GM21423 (cell line): ENCODE results near the gene NFYC.

Experiments used
- ATAC-seq: cut with Tn5 transposase; IDR thresholded peaks from one replicate; pipeline ENCODE4 v1.9.1; 2021; ENCODE audit warnings: mild to moderate bottlenecking, moderate library complexity; ENCODE audit not compliant: unreplicated experiment

Gene NFYC

DNA sequence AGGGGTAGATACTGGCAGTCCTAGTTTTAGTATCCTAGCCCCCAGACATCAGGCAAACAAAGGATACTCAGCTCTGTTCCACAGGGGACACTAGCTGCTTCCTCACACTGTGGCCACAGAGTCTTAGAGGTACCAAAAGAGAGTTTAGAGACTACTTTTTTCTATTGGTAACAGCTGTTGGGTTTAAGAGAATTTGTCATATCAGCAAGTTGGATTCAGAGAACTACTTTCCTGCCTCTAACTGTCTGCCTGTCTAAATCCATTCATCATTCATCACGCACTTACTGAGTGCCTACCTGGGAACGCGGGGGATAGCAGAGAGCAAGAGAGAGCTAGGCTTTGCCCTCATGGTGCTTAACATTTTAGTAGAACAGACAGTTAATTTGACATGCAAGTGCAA is 65.0 kb downstream of the NFYC start:
- ATAC-seq, result no peak

DNA sequence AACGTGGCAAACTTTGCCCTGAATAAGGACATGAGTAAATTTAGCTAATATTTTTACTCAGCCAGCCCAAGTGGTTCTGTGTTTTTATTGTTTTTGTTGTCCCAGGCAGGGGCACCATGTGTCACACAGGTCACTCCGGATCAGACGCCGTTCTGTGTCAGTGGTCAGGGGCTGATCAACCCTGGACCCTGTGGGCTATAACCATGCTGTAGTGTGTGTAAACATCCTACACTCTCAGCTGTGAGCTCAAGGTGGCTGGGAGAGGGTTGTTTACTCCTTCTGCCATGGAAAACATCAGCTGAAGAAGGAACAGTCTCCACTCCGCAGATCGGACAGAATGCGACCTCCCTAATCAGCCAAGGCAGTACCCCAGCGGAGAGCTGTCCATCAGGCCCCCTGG is 65.6 kb downstream of the NFYC start:
- no peak for ATAC-seq

DNA sequence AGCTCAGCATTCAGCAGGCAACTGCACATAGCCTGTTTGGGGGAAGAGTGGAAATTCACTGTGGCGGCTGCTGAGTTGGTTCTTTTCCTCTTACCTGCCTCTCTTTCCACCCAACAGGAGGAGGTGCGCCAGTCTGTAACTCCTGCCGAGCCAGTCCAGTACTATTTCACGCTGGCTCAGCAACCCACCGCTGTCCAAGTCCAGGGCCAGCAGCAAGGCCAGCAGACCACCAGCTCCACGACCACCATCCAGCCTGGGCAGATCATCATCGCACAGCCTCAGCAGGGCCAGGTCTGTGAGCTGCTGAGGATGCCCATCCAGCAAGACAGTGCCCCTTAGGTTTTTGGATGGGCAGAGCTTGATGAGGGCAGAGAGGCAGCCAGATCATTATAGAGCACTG is 66.5 kb downstream of the NFYC start:
- ATAC-seq, result no peak

DNA sequence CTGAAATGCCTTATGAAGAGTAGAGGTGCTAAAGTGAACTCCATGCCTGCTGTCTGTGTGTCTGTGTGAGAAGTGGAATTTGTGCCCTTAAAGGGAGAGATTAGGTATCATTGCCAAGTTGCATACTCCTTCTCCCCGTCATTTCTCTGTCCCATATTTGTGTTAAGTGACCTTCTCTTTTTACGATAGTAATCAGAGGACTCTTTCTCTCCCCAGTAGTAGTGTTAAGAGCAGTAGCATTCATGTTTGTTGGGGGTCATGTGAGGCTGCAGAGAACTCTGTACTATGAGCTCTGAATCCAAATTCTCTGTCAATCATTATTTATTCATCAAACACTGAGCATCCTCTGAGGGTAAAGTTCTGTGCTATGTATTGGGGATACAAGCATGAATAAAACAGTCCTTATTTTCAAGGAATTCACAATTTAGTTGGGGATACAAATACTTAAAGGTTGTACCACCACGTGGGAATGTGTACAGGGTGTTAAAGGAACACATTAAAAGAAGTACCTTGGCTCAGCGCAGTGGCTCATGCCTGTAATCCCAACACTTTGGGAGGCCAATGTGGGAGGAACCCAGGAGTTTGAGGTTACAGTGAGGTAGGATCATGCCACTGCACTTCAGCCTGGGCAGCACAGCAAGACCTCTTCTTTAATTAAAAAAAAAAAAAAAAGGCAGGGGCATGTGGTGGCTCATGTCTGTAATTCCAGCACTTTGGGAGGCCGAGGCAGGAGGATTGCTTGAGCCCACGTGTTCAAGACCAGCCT is 67.3 kb downstream of the NFYC start:
- ATAC-seq, result no peak

DNA sequence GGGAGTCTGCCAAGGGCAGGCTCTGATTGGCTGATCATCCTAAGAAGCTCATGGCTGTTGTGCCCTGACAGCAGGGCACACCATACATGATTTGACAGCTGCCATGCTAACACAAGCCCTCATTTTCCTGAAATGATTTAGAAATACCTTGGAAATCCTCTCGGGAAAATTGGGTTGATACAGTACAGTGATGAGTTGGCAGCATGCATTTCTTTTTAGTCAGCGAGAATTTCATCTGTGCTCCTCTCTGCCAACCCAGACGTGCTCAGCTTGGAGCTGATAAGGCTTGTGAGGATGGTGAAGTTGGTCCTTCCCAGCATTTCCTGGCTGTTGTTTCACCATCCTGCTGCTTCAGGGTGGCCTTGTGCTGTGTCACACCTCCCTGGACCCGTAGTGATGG is 69.5 kb downstream of the NFYC start:
- no peak for ATAC-seq

DNA sequence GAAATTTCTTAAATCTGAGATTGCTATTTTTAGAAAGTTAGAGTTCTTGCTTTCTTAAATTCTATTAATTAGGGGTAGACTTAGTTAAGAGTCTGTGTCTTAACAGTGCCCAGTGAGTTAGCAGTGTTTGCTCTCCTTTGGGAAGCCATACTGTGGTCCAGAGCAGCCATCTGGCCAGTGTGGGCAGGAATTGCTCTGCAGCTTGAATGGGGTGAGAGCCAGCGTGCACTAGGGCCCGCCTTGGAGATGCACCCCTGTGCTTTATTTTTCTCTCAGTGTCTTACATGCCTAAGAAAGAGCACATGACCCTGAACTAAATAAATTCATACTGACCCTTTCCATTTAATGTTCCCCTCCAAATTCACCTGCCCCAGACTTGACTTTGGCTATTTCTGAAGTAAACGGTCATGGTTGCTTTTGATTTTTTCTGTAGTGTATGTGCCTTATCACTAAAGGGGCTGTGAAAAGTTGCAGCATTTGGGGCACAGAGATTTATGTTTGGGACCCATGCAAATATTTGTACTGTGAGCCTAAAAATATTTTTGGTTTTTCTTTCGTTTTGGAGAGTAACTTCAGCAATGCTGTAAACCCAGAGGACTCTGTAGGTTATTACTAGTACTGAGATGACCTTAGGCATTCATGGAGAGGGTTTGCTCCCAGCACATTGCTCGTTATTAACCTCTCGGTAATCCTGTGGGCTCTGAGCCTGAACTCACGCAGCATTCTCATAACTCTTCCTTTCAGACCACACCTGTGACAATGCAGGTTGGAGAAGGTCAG is 70.8 kb downstream of the NFYC start:
- ATAC-seq, result no peak

DNA sequence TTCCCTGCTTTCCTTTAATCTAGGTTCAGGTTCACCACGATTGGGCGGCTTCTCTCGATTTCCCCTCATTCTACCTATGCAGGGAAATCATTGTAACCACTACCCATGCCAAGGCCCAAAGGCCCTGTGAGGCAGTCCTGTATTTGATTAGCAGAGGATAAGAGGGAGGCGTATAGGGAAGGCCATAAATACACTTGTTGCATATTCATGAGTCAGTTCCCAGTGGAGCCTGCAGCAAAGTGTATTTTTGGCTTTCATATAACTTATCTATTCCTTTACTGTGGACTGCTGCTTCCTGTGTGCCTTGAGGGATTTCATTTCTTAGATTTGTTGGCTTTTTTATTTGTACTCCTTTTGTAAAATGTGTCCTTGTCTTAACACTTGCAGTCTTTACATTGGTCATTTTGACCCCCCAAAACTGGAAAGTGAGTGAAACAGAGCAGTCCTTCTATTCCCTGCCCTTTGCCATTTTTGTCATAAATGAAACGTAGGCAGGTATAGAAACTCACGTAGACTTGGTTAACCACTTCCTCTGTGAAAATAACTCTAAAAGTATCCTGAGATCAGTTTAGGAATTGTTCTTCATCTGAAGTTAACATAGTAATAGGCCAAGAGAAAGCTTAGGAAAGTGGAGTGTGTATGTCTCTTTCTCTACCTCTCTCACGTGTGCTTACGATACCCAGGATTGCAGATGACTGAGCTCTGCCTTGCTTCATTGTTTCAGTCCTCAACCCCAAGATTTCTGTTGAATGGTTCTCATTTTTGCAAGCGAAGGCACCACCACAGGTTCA is 72.4 kb downstream of the NFYC start:
- ATAC-seq, result peak; percentile 46

DNA sequence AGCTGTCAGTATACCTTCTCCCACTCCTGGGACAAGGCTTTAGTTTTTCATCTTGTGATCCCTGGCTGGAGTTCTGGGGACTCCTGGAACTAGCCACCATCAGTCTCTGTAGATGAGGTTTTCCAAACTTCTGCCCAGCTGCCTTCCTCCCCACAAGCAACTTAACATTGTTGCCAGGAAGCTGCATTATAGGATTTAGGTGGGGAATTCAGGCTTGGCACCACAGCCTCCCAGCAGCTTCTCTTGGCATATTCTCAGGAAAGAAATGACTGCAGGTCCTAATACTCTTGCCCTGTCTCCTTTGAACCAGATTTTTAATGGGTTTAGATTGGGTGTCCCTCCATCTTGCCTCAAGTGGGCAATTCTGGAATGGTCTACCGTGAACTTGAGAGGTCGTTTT is 73.5 kb downstream of the NFYC start:
- ATAC-seq, result no peak

DNA sequence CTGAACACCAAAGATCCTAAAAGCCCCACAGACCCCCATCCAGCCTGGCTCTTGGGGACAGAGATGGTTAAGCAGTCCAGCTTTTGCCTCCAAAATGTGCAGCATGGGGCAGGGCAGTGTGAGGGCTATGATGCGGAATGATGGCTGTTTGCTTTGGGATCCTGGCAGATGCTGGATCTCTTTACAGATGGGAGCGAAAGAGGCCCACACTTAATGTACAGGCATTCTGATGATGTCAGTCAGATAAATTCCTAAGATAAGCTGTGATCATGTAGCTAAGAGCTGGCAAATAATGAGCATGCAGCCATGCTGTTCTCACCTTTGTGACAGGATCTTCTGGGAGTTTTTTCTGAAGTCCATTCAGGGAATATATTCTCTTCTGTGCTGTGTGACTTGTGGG is 74.5 kb downstream of the NFYC start:
- no peak for ATAC-seq

DNA sequence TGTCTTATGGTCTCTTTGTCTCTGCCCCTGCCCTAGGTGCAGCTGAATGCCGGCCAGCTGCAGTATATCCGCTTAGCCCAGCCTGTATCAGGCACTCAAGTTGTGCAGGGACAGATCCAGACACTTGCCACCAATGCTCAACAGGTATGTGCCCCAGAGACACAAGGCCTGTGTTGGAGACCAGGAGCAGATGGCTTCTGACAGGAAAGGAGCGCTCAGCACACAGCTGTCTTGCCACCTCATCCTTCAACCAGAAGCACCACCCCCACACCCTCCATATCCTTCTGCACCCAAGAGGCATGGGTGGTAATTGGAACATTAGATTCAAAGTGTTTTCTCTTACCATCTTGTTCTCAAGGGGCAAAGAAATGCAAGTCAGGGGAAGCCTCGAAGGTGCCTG is 75.1 kb downstream of the NFYC start:
- no peak for ATAC-seq

DNA sequence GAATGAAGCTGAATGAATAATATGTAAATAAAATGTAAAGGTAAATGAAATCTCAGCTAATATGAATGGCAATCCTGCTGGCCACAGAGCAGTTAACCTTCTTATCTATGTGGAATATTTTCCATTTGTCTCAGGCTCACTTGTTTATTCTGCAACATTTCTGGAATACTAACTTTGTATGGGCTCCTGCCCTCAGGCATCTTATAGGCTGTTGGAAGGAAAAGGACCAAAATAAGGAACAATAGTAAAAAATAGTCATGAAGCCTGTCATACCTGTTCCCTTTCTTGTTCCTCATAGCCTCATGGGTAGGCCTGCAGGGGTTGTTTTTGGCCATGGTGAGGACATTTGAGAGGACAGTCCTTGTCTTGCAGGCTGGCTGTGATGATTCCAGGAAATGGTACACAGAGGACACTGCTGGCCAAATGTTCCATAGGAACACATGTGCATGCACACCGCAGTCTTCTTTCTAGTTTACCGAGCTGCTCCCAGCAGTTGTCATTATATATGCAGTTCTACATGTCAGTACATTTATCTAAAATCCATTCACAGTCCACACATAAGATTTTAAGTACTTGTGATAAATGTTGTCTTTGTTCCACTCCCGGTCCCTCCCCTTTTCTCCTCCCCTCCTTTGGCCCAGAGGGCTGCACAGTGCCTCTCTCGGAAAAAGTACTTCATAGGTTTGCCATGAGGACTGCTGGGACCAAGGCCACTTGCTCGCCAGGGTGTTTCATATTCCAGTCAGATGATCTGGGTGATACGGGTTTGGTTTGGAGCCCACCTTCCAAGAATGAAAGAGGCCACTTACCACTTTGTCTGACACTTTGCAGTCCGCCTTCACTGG is 76.9 kb downstream of the NFYC start:
- ATAC-seq, result no peak

DNA sequence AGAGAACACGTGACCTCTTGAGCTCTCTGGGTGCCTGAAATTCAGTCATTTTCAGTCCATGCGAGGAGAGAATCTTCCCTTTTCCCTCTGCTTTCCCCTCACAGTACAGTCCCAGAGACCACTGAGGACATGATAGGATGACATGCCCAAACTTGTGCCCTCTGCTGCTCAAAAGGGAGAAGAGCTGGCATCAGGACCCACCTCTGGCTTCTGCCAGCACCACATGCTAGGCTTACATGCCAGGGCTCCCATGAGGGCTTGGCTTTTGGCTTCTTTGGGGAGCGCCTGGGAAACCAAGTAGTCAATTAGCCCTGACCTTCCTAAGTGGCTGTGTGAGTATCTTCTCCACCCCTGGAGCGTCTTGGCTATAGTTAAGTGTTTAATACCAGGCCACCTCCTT is 78.3 kb downstream of the NFYC start:
- no peak for ATAC-seq

DNA sequence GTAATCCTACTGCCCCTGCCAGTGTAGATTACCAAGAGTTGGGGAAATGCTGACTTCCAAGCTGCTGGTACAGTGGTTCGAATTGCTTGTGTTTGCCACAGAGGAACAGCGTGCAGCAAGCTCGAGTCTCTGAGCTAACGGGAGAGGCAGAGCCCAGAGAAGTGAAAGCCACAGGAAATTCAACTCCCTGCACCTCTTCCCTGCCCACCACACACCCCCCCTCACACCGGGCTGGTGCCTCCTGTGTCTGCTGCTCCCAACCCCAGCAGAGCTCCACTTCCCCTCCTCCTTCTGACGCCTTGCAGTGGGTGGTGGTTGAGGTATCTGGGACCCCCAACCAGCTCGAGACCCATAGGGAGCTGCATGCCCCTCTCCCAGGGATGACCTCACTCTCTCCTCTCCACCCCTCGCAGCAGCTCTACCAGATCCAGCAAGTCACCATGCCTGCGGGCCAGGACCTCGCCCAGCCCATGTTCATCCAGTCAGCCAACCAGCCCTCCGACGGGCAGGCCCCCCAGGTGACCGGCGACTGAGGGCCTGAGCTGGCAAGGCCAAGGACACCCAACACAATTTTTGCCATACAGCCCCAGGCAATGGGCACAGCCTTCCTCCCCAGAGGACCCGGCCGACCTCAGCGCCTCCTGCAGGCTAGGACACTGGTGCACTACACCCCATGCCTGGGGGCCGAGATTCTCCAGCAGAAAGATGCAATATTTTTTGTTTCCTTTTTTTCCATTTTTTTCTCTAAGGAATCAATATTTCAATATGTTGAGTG is 79.0 kb downstream of the NFYC start:
- no peak for ATAC-seq

DNA sequence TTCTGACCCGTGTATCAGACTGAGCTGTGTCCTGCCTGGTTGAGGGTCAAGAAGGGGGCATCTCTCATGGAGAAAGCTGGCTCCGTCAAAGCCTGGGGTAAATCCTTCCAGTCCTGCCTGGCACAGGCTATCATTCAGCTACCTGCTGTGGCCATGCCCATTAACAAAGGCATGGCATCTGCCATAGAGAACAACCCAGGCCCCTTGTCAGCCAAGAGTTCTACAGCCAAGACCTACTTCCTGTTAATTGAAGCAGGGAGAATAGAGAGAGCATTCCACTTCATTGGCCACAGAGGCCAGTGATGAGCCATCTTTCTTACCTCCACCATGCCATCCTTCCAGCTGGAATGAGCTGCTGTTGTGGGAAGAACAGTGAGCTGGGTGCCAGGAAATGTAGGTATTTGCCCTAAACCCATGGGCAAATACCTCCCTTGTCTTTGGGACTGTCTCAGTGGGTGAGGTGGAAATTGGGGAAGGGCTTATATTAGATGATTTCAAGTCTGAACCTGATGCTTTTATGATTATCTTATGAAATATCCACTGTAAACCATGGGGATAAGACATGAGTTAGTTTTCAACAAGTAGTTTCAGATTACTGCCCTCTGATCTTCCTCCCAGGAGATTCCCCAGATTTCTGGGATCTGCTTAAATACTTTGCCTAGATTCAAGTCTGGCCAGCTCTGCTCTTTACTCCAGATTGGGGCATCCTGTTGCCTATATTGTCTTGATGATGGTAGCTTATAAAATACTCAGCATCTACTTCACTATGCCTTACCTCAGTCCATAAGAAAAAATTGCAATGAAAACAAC is 80.8 kb downstream of the NFYC start:
- no peak for ATAC-seq

DNA sequence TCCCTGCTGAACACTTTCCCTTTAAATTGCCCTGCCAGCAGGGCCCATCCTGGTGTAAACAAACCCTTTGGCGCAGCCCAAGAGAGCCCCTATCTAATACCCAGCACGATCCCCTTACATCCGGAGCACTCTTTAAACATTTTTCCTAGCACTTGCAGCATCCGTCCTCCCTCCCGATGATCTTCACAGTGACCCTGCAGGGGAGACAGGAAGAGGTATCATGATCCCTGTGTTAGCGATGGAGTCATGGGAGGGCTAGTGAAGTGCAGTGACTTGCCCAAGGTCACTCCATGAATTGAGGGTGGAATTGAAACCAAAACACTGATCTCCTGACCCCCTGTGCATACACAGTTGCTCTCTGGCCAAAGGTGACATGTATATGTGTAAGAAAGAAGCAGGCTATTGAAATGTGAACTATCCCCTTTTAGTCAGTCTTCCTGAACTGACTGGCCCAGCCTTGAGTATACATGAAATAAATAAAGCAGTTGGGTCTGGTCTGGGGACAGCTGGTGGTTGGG is 82.3 kb downstream of the NFYC start:
- no peak for ATAC-seq

DNA sequence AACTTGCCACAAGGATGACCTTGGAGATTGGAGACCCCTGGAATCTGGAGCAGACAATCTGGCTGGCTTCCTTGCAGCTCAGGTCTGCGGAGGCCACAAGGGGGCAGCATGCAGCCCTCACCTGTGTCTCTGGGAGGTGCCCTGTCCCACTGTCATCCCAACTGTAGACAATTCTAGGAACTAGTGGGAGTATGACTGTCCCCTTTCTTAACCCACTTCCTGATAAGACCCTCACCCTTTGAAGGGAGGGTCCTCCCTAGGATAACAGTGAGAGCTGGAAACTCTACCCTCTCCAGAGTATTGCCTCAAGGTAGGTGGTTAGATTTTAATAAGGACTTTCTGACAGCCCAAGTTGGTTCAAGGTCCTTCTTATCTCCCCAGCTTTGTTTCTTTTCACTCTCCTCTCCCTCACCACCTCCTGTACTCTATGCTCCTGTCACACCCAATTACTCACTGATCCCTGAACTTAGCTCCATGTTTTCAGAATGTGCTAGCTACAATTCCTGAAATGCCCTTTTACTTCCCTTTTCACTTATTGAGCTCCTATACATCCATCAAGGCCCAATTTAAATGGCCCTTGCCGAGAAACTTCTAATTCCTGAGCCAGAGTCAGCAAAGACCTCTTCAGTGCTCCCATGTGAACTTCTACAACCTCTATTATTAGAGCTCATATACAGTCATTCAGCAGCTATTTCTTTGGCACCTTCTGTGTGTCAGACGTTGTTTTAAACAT is 82.9 kb downstream of the NFYC start:
- ATAC-seq, result no peak

DNA sequence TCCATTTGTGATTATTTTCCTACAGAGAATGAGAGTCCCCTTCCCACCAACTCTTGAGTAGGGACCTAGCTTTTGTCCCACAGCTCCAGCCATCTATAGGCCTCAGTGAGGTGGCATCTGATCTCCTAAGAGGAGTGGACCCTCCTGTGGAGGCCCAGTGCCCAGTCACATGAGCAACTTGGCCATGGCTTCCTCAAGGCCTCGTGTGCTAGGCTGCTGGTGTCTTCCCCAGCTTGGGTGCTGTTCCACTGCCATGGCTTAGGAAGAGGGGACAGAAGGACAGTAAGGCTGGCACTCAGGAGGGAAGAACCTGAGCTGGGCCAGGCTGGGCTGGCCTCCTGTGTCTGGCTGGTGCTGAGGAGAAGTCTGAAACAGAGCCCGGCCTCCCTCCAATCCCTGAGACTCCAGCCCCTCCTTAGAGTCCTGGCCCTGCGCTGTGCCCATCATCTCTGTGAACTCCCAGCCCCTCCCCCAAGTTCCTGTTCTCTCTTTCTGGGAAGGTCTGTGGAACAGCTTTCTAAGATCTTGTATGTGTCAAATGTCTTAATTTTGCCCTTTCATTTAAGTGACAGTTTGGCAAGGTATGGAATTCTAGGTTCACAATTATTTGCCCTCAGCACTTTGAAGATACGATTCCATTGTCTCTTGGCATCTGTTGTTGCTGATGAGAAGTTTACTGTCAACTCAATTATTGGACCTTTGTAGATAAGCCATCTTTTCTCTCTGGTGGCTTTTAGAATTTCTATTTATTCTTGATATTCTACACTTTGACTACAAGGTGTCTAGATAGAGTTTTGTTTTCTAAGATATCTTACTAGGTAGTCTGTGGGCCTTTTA is 85.0 kb downstream of the NFYC start:
- no peak for ATAC-seq
